ENCODE results near the gene TMEM135.

The TMEM135 gene

DNA sequence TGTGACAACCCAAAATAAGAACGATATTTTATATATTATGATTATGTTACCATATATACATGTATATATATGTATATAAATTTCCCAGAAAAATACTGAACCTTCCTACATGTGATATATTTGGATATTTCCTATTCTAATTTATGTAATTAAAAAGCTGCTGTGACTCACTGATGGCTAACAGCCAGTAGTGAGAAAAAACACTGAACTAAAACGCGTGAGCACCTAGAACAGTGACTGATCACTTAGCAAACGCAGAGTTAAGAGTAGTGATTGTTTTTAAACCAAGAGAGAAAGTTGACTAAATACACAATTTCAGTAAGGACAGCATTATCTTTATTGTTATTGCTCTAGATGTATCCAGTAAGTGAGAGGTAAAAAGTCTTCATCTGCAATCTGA lies 213.8 kb downstream of the TMEM135 start:
- no peaks in the 10 kb centered on the region for H3K36me3 ChIP-seq (ENCODE audit: insufficient read depth, low read length)
- no peaks in the 10 kb centered on the region for H3K9me3 ChIP-seq (replicated peaks; ENCODE audit: low read length)
- H3K4me1 ChIP-seq (ENCODE audit: control insufficient read depth, insufficient read depth, low read length) = no peaks in the 10 kb centered on the region
- no peak overlapping the region for H3K4me2 ChIP-seq (ENCODE audit: low read length)
- H3K4me3 ChIP-seq (ENCODE audit: low read length) = no peak overlapping the region
- H3K9ac ChIP-seq (ENCODE audit: low read depth, low read length) = no peak overlapping the region
- H3K27me3 ChIP-seq (ENCODE audit: control insufficient read depth, insufficient read depth, low read length) = no peaks in the 10 kb centered on the region

- Histone ChIP-seq H3K9ac (ENCODE audit: low read depth, low read length) (no peak overlapping the region), H3K27me3 (ENCODE audit: control insufficient read depth, insufficient read depth, low read length) (no peaks in the 10 kb centered on the region), H3K4me2 (ENCODE audit: low read length) (no peak overlapping the region), H3K4me3 (ENCODE audit: low read length) (no peak overlapping the region), H3K36me3 (ENCODE audit: insufficient read depth, low read length) (no peaks in the 10 kb centered on the region), H3K4me1 (ENCODE audit: control insufficient read depth, insufficient read depth, low read length) (no peaks in the 10 kb centered on the region), H3K9me3 (replicated peaks; ENCODE audit: low read length) (no peaks in the 10 kb centered on the region)
Observed at GRCh38 chr11:87252869-87253268, 215.1 kb downstream of the TMEM135 start.

GRCh38 chr11:87254562-87254961 lies 216.8 kb downstream of the TMEM135 start:
- Histone ChIP-seq H3K27me3 (ENCODE audit: control insufficient read depth, insufficient read depth, low read length) (no peaks in the 10 kb centered on the region), H3K9me3 (replicated peaks; ENCODE audit: low read length) (no peaks in the 10 kb centered on the region), H3K9ac (ENCODE audit: low read depth, low read length) (no peak overlapping the region), H3K36me3 (ENCODE audit: insufficient read depth, low read length) (no peaks in the 10 kb centered on the region), H3K4me2 (ENCODE audit: low read length) (no peak overlapping the region), H3K4me1 (ENCODE audit: control insufficient read depth, insufficient read depth, low read length) (no peaks in the 10 kb centered on the region), H3K4me3 (ENCODE audit: low read length) (no peak overlapping the region)

GRCh38 chr11:87255589-87255988 lies 217.9 kb downstream of the TMEM135 start:
- Histone ChIP-seq H3K4me2 (ENCODE audit: low read length) (no peak overlapping the region), H3K4me1 (ENCODE audit: control insufficient read depth, insufficient read depth, low read length) (no peaks in the 10 kb centered on the region), H3K27me3 (ENCODE audit: control insufficient read depth, insufficient read depth, low read length) (no peaks in the 10 kb centered on the region), H3K36me3 (ENCODE audit: insufficient read depth, low read length) (no peaks in the 10 kb centered on the region), H3K9ac (ENCODE audit: low read depth, low read length) (no peak overlapping the region), H3K4me3 (ENCODE audit: low read length) (no peak overlapping the region), H3K9me3 (replicated peaks; ENCODE audit: low read length) (no peaks in the 10 kb centered on the region)

GRCh38 chr11:87256694-87257340 lies 219.1 kb downstream of the TMEM135 start:
- no peaks in the 10 kb centered on the region for H3K36me3 ChIP-seq (ENCODE audit: insufficient read depth, low read length)
- H3K27me3 ChIP-seq (ENCODE audit: control insufficient read depth, insufficient read depth, low read length) = no peaks in the 10 kb centered on the region
- H3K4me2 ChIP-seq (ENCODE audit: low read length) = no peak overlapping the region
- no peak overlapping the region for H3K4me3 ChIP-seq (ENCODE audit: low read length)
- no peak overlapping the region for H3K9ac ChIP-seq (ENCODE audit: low read depth, low read length)
- H3K4me1 ChIP-seq (ENCODE audit: control insufficient read depth, insufficient read depth, low read length) = no peaks in the 10 kb centered on the region
- H3K9me3 ChIP-seq (replicated peaks; ENCODE audit: low read length) = no peaks in the 10 kb centered on the region

GRCh38 chr11:87258171-87258833 lies 220.6 kb downstream of the TMEM135 start:
- H3K36me3 ChIP-seq (ENCODE audit: insufficient read depth, low read length) = no peaks in the 10 kb centered on the region
- no peaks in the 10 kb centered on the region for H3K9me3 ChIP-seq (replicated peaks; ENCODE audit: low read length)
- no peak overlapping the region for H3K4me3 ChIP-seq (ENCODE audit: low read length)
- H3K9ac ChIP-seq (ENCODE audit: low read depth, low read length) = no peak overlapping the region
- no peak overlapping the region for H3K4me2 ChIP-seq (ENCODE audit: low read length)
- H3K4me1 ChIP-seq (ENCODE audit: control insufficient read depth, insufficient read depth, low read length) = peaks cover 3% of the 10 kb centered on the region
- H3K27me3 ChIP-seq (ENCODE audit: control insufficient read depth, insufficient read depth, low read length) = no peaks in the 10 kb centered on the region

- H3K9me3 ChIP-seq (replicated peaks; ENCODE audit: low read length) = no peaks in the 10 kb centered on the region
- no peaks in the 10 kb centered on the region for H3K27me3 ChIP-seq (ENCODE audit: control insufficient read depth, insufficient read depth, low read length)
- H3K4me1 ChIP-seq (ENCODE audit: control insufficient read depth, insufficient read depth, low read length) = peaks cover 17% of the 10 kb centered on the region
- H3K4me3 ChIP-seq (ENCODE audit: low read length) = no peak overlapping the region
- H3K36me3 ChIP-seq (ENCODE audit: insufficient read depth, low read length) = no peaks in the 10 kb centered on the region
- no peak overlapping the region for H3K9ac ChIP-seq (ENCODE audit: low read depth, low read length)
- no peak overlapping the region for H3K4me2 ChIP-seq (ENCODE audit: low read length)
Observed at GRCh38 chr11:87259736-87260135, 222.0 kb downstream of the TMEM135 start.

DNA sequence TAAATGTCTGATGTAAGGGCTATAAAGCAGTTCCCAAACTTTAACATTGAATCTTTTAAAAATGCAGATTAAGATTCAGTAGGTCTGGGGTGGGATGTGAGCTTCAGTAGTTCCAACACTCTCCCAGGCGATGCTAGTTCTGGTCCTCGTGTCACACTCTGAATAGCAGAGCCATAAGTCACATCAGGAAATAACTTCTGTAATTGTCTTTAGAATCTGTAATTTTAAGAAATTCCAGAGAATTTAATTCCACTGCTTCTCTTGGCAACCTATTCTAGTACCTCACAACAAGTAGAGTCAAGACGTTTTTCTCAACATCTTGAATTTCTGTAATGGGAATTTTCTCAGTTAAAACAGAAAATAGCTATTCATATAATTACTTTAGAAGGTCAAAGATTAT lies 223.1 kb downstream of the TMEM135 start:
- no peaks in the 10 kb centered on the region for H3K9me3 ChIP-seq (replicated peaks; ENCODE audit: low read length)
- no peak overlapping the region for H3K4me2 ChIP-seq (ENCODE audit: low read length)
- H3K4me1 ChIP-seq (ENCODE audit: control insufficient read depth, insufficient read depth, low read length) = peaks cover 28% of the 10 kb centered on the region

DNA sequence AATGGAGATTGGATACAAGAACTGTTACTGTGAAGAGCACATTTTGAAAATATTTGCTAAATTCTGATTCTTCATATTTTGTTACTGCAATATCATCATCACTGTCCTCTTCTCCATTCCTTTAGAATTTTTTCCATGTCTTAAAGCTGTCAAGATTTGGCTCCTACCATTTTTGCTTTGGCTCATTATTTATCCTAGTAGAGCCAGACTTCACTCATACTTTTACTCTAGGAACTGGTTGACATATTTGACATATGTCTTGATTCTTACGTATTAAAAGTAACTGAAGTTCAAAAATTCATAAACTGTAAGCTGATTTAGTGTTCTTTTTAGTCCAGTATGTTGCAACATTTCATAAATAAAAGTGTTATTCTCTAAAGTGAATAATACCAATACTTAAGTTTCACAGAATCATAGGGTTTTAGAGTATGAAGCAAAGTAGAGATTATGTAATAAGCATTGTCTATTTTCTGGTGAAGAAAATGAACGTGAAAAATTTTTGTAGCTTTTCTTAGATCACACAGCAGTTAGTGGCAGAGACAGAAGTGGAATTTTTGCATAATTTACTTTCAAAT lies 225.6 kb downstream of the TMEM135 start:
- H3K27me3 ChIP-seq (ENCODE audit: control insufficient read depth, insufficient read depth, low read length) = no peaks in the 10 kb centered on the region
- H3K9me3 ChIP-seq (replicated peaks; ENCODE audit: low read length) = no peaks in the 10 kb centered on the region
- H3K4me3 ChIP-seq (ENCODE audit: low read length) = no peak overlapping the region
- H3K36me3 ChIP-seq (ENCODE audit: insufficient read depth, low read length) = no peaks in the 10 kb centered on the region
- H3K9ac ChIP-seq (ENCODE audit: low read depth, low read length) = no peak overlapping the region
- H3K4me2 ChIP-seq (ENCODE audit: low read length) = no peak overlapping the region
- peaks cover 39% of the 10 kb centered on the region for H3K4me1 ChIP-seq (ENCODE audit: control insufficient read depth, insufficient read depth, low read length)

More for the DNA sequence above, 223.1 kb downstream of the TMEM135 start:
- no peaks in the 10 kb centered on the region for H3K36me3 ChIP-seq (ENCODE audit: insufficient read depth, low read length)
- H3K27me3 ChIP-seq (ENCODE audit: control insufficient read depth, insufficient read depth, low read length) = no peaks in the 10 kb centered on the region
- H3K9ac ChIP-seq (ENCODE audit: low read depth, low read length) = no peak overlapping the region
- H3K4me3 ChIP-seq (ENCODE audit: low read length) = no peak overlapping the region

- Histone ChIP-seq H3K4me2 (ENCODE audit: low read length) (peak overlapping the region; percentile 6), H3K9me3 (replicated peaks; ENCODE audit: low read length) (no peaks in the 10 kb centered on the region), H3K4me1 (ENCODE audit: control insufficient read depth, insufficient read depth, low read length) (peaks cover 39% of the 10 kb centered on the region), H3K4me3 (ENCODE audit: low read length) (no peak overlapping the region), H3K9ac (ENCODE audit: low read depth, low read length) (no peak overlapping the region), H3K36me3 (ENCODE audit: insufficient read depth, low read length) (no peaks in the 10 kb centered on the region), H3K27me3 (ENCODE audit: control insufficient read depth, insufficient read depth, low read length) (no peaks in the 10 kb centered on the region)
Observed at GRCh38 chr11:87263979-87264378, 226.2 kb downstream of the TMEM135 start.

DNA sequence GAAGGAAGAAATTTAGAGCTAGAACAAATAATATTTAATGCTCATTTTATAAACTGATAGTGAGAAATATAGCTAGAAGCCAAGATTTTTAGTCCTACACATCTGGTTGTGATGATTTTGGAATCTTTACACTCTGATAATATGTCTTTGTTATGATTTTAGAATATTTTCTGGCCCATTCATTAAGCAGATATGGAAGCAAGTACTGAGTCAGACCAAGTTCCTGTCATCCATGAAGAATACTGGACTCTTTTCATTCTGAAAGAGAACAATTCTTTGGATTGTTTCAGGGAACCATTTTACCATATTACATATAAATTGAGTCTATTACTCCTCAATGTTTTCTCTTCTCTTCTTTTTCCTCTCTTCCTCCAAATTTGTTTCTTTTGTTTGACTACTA lies 227.4 kb downstream of the TMEM135 start:
- H3K9ac ChIP-seq (ENCODE audit: low read depth, low read length) = peak overlapping the region; percentile 16
- H3K4me2 ChIP-seq (ENCODE audit: low read length) = peak overlapping the region; percentile 61
- H3K36me3 ChIP-seq (ENCODE audit: insufficient read depth, low read length) = no peaks in the 10 kb centered on the region
- H3K4me3 ChIP-seq (ENCODE audit: low read length) = no peak overlapping the region
- no peaks in the 10 kb centered on the region for H3K9me3 ChIP-seq (replicated peaks; ENCODE audit: low read length)
- H3K4me1 ChIP-seq (ENCODE audit: control insufficient read depth, insufficient read depth, low read length) = peaks cover 39% of the 10 kb centered on the region
- H3K27me3 ChIP-seq (ENCODE audit: control insufficient read depth, insufficient read depth, low read length) = no peaks in the 10 kb centered on the region

DNA sequence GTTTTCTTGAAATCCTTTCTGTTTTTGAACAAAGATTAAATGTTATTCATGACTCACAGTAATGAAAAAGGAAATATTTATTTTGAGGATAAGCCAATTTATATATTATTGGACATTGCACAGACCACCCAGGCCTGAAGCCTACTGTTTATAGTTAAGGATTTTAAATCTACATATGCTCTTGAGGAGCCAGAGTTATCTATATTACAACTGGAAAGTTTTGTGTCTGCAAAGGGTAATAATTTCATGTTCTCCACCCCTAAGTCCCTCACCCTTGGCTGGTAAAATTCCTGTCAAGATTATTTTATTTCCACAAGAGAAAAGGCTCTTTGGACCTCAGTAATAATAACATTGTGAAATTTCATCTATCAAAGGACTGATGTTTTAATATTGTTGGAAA lies 228.2 kb downstream of the TMEM135 start:
- no peaks in the 10 kb centered on the region for H3K36me3 ChIP-seq (ENCODE audit: insufficient read depth, low read length)
- H3K4me2 ChIP-seq (ENCODE audit: low read length) = peak overlapping the region; percentile 61
- H3K4me1 ChIP-seq (ENCODE audit: control insufficient read depth, insufficient read depth, low read length) = peaks cover 39% of the 10 kb centered on the region
- no peak overlapping the region for H3K9ac ChIP-seq (ENCODE audit: low read depth, low read length)
- H3K4me3 ChIP-seq (ENCODE audit: low read length) = no peak overlapping the region
- no peaks in the 10 kb centered on the region for H3K9me3 ChIP-seq (replicated peaks; ENCODE audit: low read length)
- H3K27me3 ChIP-seq (ENCODE audit: control insufficient read depth, insufficient read depth, low read length) = no peaks in the 10 kb centered on the region
